T47D (cell line): ENCODE data around the gene SACS.

Experiments used
- DNase-seq, 2 experiments: peaks; one replicate each; pipeline versions ENCODE4 v3.0.0 to v3.0.0-alpha.2; 2011 to 2012; ENCODE audit warnings: low read depth in 1 of 2, low spot score in 1 of 2
- JUND ChIP-seq: IDR thresholded peaks from 2 replicates; pipeline ENCODE4 v1.6.1; 2012; ENCODE audit warnings: low read depth
- in situ Hi-C: cut with HindIII; loops from 2 replicates; pipeline ENCODE4 v1.10.0; 2016; ENCODE audit warnings: low sequenced_read_pairs, low pct_unique_long_range_greater_than_20kb

Gene SACS

DNA sequence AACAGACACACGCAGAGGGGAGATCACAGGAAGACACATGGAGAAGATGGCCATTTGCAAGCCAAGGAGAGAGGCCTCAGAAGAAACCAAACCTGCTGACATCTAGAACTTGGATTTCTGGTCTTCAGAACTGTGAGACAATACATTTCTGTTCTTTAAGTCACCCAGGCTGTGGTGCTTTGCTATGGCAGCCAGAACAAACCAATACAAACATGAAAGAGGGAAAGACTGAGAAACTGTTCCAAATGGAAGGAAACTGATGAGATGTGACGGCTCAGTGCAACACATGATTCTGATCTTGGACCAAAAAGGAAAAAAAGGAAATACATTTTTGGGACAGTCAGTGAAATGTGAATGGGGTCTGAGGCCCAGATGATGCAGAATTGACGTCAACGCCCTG lies 30.2 kb upstream of the SACS start:
- in situ Hi-C loops, result no loop called here
- TF ChIP-seq JUND, result no peak
- no peak for DNase-seq

DNA sequence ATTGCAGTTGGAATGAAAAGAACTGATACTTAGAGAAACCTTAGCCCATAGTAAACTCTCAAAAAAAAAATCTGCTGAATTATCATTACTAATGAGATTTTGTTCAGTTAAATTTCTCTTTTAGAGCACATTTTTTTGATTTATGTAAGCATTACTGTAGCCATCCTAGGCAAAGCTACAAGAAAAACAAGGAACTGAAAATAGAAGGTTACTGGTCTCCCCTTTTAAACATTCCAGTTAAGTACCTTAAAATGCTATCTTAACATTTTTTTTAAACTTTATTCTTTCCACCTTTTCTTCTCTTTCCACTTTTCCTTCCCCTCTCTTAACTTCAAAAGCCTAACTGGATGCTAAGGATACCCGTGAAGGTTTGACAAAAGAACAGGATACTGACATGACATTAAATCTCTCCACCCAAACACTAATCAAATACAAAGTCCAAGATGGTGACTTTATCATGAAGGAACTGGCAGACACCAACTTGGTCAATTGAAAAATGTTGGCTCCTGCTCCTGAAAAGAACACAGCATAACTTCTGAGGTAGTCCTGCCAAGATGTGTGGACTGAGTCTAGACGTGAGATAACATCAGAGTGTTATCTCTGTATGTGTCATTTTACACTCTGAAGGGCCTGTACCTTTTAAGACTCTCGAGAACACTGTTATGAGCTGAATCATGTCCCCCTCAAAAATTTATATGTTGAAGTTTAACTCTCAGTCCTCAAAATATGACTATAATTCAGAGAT lies 29.5 kb upstream of the SACS start:
- in situ Hi-C loops, result no loop called here
- no peak for DNase-seq
- no peak for TF ChIP-seq JUND

DNA sequence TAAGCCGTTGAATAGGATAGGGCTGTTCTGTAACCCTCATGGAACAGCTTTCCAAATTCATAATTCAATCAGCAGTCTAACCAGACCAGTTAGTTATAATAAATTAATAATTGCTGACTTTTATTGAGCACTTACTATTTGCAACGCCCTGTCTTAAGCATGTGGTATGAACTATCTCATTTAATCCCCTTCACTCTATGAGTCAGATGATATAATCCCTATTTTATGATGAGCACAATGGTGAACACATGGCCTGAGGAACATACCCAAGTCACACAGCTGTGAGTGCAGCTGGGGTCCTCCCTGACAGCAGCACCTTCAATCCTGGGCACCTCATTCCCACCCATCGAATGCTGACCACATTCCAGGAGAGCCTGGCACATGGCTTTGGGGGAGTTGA lies 28.0 kb upstream of the SACS start:
- in situ Hi-C loops, result no loop called here
- no peak for DNase-seq
- TF ChIP-seq JUND, result no peak

DNA sequence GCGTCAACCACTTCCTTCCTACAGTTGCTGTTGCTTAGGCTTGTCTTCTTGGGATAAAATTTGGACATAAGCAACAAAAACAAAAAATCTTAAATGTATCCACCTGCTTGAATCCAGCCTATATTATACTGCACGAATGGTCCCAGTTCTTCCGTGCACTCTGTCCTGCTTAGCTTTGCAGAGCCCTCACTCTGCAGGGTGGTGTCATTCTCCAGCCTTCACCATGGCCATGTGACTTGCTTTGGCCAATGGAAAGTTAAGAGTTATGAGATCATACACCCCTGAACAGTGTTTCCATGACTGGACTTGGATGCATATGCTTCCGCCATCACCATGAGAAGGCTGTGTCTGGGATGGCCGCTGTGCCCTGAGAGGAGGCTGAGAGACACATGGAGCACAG lies 27.4 kb upstream of the SACS start:
- in situ Hi-C loops, result no loop called here
- DNase-seq, result no peak
- no peak for TF ChIP-seq JUND

DNA sequence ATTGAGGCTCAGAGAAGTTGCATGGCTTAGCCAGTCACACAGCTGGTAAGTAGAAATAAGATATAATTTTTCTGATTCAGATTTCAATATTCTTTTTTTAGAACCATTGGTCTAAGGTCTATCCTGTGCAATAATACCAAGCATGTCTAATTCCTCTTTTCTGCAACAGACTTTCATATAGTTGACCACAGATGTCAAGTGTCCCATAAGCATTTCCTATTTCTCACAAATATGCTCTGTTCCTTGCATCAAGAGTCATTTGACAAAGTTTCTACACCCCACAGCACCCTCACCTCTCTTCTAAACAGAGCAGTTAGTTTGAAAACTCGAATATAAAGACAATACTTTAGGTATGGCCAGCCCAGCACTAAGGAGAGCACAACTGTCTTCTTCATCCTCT lies 26.8 kb upstream of the SACS start:
- no peak for DNase-seq
- in situ Hi-C loops, result no loop called here
- TF ChIP-seq JUND, result no peak

DNA sequence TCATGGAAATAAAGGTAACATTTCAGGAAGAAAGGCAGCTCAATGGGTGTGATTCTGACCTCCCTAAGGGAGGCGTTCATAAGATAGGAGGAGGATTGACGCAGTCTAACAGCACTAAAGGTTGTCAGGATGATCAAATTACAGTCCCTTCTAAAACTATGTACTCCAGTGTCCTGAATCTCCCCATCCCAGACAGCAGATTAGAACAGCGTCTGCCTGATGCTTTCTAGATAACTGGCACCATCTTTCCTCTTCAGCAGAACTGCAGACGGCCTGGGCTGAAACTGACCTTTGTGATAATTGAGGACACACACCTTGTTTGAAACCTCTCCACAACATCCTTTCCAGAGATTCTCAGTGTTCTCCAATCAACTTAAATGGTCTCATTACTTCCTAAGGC lies 25.5 kb upstream of the SACS start:
- in situ Hi-C loops, result no loop called here
- TF ChIP-seq JUND, result no peak

DNA sequence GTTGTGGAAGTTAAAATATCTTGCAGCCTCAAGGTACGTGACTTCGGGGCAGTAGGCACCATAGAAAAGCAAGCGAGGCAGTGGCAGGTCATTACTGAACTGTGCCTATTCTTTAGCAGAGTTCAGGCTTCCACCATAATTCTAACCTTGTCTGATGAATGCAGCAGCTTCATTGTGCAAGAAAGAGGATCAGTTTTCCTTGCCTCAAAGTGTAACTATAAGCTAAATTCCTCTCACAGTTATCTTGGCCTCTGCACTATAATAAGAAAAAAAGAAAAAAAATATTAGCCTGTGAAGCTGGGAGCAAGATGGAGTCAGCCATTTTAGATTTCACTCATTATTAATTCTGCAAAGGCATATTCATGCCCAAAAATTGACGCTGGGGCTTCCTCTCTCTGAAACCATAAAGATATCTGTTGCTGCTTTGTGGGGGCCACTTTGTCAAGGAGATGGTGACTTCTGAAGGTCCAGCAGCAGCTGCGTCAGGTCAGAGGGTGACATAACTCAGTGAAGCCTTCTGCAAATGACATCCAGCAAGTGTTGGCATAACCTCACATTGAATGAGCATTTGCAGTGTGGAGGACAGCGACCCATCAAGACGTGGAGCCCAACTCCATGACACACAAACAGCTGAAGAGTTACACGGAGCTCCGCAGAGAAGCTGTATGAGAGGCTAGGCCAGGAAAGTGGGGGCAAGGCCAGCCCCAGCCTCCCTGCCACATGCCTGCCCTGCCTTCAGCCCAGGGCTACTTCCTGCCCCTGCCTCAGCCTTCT lies 23.1 kb upstream of the SACS start:
- in situ Hi-C loops, result no loop called here
- DNase-seq, result no peak
- no peak for TF ChIP-seq JUND

More for the DNA sequence above, 25.5 kb upstream of the SACS start:
- no peak for DNase-seq

DNA sequence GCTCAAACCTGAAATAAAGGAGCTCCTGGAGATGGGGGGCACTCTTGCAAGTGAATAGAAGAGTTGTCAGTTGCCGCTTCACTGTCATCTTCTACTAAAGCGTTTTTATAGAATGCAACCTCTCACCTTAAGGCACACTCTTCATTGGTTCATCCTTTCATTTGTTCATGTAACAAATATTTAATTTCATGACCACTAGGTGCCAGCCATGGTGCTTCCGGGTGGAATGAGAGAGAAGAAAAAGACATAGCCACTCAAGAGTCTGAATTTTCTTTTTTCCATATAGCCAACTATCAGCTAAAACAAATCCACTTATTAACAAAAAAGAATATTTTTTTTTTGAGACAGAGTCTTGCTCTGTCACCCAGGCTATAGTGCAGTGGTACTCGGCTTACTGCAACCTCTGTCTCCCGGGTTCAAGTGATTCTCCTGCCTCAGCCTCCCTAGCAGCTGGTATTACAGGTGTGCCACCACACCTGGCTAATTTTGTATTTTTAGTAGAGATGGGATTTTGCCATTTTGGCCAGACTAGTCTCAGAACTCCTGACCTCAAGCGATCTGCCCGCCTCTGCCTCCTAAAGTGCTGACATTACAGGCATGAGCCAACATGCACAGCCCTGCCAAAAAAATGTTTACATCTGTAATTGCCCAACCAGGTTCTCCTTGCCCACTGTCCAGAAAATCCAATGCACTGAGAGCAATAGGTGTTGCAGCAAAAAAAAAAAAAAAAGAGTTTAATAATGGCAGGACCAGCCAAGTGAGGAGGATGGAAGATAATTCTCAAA lies 22.1 kb upstream of the SACS start:
- DNase-seq, result peak in 1 of 2 experiments; percentile 23
- in situ Hi-C loops, result no loop called here
- TF ChIP-seq JUND, result no peak

DNA sequence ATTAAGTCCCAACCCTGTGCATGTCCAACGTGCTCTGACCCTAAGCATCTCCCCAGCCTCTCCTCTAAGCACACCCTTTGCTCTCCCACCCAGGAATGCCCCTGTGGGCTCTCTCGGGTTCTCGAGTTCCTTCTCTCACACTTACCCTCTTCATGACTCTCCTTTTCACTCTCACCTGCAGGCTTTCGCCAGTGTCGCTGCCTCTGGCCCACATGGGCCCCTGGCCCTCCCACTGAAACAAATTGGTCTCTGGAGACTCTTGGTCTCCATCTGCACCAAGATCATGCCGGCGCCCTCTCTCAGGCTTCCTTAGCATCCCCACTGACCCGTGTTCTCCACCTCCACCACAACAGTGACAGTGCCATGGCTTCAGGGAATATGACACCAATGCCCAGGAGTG lies 19.6 kb upstream of the SACS start:
- no peak for TF ChIP-seq JUND
- DNase-seq, result no peak
- in situ Hi-C loops, result no loop called here

DNA sequence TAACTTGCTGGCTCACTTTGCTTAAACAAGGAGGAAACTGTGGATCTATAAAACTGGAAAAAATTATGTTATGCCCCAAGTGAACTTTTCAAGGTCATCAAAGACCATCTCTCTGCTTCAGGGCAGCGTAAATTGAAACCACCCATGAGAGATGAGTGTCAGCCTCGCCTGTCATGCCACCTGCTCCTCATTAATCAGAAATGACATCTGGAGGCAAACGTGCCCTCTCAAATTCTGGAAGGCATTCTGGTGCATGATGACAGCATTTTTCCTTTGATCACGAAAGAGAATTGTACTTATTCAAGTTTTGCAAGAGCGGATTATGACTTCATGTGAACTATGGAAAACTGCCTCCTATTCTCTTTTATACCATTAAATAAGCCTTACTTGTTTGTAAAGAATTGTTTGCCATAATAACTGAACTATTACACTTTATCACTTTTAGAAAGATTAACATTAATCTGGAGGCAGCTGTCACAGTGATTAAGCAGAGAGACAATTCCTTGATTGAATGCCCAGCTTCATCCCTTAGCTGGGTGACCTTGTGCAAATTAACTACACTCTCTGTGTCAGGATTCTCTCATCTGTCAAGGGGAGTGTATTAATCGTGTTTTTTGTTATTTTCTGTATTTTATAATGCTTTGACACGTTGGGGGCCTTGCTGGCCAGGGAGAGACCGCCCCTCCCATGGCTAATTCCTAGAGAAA lies 17.0 kb upstream of the SACS start:
- no peak for TF ChIP-seq JUND
- in situ Hi-C loops, result no loop called here
- DNase-seq, result no peak

DNA sequence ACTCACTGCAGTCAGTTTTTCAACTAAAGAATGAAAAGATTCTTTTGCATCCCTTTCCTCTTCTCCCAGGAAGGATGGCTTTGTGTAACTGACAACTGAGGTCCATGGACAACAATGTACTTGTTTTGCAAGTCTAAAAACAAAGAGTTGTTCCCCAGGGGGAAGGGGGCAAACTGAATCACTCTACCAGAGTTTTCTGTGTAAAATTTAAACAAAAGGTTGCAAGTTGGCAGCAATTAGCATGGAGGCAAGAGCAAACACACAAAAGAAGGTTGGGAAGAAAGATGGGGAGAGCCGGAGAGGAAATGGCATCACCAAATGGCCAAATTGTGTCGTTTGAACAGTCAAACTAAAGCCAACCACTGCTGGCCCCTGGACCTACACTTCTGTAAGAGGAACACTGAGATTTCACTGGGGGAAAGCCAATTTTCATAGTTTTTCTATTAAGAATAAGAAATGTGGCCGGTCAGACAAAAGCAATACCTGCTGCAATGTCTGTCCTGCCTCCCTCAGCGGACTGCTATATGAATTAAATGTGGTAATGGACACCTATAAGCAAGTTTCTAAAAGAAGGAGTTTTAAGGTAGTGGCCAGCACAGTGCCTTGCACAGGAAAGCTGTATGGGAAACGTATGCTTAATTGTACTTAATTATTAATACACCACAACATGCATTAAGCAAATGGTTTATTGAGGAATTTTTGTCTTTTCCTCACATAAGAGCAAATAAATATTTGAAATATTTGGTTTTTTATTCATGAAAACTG lies 16.1 kb upstream of the SACS start:
- DNase-seq, result no peak
- in situ Hi-C loops, result no loop called here
- no peak for TF ChIP-seq JUND

DNA sequence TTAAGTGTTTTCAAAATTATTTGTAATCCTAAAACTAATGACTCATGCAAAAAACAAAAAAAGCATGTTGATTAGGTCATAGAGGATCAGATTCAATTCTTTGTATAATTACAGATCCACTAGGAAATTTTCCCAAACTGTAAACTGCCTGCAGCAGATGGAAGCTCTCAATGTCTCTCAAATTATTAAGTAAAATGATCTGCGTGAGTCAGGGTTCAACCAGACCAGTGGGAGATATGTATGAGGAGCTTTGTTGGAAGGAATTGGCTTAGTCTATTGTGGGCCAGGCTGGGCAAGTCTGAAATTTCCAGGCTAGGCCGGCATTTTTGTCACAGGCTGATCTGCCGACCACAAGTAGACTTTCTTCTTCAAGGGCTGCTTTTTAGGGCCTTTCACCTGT lies 14.4 kb upstream of the SACS start:
- DNase-seq, result no peak
- in situ Hi-C loops, result no loop called here
- no peak for TF ChIP-seq JUND
